ENCODE data around the gene PPFIBP1.

The PPFIBP1 gene

DNA sequence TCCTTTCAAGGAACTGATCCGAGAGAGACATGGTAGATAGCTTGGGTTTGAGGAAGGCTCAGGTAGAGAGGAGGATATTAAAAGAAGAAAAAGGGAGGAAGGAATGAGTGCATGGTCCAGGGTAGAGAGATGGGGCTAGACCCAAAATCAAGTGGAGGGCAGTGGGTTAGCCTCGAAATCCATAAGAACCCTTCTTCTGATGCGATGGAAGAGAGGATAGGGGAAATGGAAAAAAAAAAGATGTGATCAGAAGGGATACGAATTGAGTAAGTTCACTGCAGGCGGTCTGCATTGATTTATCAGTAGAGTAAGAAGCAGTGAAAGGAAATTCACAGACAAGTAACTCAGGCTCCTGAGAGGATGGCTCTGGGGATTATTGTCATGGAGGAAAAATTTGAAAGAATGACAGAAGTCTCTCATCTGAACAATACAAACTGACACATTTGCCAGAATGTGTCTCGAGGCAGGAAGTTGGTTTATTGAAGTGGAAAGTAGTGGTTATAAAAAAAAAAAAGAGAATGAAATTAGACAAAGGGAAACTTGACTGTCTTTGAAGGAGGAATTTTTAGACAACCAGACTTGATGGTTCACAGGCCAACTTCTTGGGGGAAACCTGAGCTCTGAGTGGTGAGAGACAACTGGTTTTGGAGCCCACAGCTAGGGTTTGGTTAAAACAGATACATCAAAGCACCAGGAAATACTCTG lies 10.2 kb downstream of the PPFIBP1 start:
- TF ChIP-seq, protein P1, sequence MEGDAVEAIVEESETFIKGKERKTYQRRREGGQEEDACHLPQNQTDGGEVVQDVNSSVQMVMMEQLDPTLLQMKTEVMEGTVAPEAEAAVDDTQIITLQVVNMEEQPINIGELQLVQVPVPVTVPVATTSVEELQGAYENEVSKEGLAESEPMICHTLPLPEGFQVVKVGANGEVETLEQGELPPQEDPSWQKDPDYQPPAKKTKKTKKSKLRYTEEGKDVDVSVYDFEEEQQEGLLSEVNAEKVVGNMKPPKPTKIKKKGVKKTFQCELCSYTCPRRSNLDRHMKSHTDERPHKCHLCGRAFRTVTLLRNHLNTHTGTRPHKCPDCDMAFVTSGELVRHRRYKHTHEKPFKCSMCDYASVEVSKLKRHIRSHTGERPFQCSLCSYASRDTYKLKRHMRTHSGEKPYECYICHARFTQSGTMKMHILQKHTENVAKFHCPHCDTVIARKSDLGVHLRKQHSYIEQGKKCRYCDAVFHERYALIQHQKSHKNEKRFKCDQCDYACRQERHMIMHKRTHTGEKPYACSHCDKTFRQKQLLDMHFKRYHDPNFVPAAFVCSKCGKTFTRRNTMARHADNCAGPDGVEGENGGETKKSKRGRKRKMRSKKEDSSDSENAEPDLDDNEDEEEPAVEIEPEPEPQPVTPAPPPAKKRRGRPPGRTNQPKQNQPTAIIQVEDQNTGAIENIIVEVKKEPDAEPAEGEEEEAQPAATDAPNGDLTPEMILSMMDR (IDR thresholded peaks at IDR 0.05): no peak

GRCh38 chr12:27534765-27535161 lies 10.8 kb downstream of the PPFIBP1 start:
- TF ChIP-seq, protein P1 (IDR thresholded peaks at IDR 0.05): no peak

- TF ChIP-seq, protein P1 (IDR thresholded peaks at IDR 0.05): no peak
Measured at GRCh38 chr12:27535318-27535717, 11.3 kb downstream of the PPFIBP1 start.

GRCh38 chr12:27537855-27538675 lies 14.1 kb downstream of the PPFIBP1 start:
- TF ChIP-seq, protein P1 (IDR thresholded peaks at IDR 0.05): no peak

DNA sequence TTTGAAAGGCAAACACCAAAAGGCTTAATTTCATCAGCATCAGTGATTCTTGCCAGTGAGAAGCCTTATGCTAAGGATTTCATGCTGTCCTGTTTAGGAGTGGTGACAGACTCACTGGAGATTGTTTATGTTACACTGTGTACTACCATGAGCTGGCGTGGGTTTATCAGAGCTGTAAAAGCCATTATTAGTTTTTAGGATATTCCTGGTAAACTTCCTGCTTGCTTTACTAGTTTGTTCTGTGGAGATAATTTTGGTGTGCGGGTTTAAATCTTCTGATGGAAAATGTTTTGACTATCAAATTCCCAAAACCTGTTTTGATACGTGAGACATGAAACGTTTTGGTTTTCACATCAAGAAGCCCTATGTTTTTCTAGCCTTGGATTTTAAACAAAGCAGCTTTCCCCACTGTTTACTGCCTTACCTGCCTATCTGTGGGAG lies 15.2 kb downstream of the PPFIBP1 start:
- TF ChIP-seq, protein P1 (IDR thresholded peaks at IDR 0.05): no peak

DNA sequence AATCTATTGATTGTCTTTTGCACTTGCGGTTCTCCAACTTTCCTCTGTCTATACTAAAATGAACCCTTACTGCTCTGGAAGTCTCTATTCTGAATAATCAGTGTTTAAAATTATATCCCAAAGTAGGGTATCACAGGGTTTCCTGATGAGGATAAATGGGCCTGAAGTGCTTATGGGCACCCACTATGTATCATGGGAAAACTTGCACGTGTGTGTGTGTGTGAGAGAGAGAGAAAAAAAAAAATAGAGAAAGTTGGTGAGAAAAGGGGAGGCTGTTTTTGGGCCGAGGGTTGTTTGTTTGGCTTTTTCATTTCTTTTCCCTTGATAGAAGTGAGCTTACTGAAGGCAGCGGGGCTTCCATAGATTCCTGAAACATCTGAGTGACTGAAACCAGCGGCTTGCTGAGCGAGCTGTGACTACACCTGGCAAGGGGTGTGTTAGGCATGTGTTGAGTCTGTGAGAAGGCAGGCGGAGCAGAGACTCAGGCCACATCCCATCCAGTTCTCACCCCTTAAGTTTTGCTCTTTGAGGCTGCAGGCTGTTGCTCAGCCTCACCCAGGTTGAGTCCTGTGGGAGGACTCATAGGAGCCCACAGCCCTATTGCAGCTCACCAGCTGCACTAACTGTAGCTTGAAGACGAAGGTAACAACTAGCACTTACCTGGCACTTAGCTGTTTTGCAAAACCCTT lies 17.2 kb downstream of the PPFIBP1 start:
- TF ChIP-seq, protein P1 (IDR thresholded peaks at IDR 0.05): no peak

DNA sequence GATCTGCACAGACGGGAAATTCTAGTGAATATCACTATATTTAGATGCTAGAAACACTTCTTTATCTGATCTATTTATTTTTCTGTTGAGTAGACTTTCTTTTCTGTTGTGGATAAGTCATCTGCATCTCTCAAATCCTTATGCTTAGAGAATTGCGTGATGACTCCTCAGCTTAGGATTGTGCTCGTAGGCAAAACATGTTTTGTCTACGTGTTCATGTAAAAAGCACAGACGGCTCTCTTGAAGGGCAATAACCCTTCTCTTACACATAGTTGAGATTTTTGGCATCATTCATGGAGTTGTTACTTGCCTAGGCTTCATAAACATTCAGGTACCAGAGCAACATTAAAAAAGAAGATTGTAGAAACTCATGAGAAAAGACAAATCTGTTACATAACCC lies 18.6 kb downstream of the PPFIBP1 start:
- TF ChIP-seq, protein P1 (IDR thresholded peaks at IDR 0.05): no peak

Measured in LNCAP (cell line).